Stimulated activated CD4-positive, alpha-beta T cell treated with anti-CD3 and anti-CD28 coated beads, Interleukin-15, amount 100 ng/mL, for 48 hours (primary cell): ENCODE measurements around the gene CCDC159.
"Not testable (repeated sequence)": the region's sequence is repeated elsewhere in the genome, so short reads cannot be mapped to it uniquely, and the experiment has no call there.

ENCODE experiments used
- DNase-seq, 2 donors: peaks; one replicate each; pipeline ENCODE4 v3.0.0-alpha.2; 2020; ENCODE audit warnings: low read depth in 2 of 2

Gene CCDC159

DNA sequence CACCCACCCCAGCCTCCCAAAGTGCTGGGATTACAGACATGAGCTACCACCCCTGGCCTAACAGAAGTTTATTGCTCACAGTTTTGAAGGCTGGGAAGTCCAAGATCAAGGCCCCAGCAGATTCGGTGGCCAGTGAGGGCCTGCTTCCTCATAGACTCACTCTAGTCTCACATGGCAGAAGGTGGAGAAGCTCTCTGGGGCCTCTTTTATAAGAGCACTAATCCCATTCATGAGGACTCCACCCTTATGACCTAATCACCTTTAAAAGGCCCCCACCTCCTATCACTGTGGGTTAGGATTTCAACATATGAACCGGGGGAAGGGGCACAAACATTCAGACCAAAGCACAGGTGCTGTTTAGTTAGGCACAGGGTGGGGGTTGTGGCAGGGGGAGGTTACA lies 21.2 kb downstream of the CCDC159 start:
- no peak for DNase-seq

DNA sequence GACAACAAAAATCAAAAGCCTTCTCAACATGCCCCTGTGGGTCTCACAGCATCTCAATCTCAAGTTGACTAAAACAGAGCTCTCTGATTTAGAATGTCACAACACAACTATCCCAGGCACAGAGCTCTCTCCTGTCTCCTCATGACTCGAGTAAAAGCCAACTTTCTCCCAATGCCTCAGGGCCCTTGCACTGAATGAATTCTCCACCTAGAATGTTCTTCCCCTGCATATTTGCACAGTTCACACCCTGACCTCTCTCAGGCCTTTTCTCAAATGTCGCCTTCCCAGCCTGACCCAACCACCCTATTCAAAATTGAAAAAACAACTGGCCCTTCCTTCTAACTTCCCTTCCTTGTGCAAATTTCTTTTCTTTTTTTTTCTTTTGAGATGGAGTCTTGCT lies 24.4 kb downstream of the CCDC159 start:
- no peak for DNase-seq

DNA sequence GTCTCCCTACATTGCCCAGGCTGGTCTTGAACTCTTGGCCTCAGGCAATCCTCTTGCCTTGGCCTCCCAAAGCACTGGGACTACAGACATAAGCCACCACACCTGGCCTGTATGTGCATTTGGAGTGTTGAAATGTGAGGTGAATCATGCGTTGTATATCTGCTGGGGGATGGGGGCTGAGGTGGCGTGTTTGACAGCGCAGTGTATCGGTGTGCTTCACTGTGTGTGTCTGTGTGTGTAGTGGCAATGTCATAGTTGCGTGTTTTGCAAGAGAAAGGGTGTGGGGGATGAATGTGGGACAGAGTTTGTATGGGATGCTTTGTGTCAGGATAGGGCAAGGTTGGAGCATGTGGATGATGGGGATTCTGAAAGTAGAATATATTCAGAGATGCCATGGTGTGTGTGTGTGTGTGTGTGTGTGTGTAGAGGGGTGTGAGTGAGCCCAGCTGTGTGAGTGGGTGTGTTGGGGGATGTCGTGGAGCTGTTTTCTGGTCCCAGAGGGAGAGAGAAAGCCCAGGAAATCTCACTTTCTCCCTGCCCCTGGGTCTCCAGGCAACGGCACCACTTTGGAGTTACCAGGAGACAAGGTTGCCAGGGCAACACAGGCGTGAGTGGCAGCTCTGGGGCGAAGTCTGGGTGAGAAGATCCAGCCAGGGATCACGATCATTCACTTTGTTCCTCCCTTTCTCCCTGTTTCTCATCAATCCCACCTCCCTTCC lies 27.0 kb downstream of the CCDC159 start:
- DNase-seq: no peak

DNA sequence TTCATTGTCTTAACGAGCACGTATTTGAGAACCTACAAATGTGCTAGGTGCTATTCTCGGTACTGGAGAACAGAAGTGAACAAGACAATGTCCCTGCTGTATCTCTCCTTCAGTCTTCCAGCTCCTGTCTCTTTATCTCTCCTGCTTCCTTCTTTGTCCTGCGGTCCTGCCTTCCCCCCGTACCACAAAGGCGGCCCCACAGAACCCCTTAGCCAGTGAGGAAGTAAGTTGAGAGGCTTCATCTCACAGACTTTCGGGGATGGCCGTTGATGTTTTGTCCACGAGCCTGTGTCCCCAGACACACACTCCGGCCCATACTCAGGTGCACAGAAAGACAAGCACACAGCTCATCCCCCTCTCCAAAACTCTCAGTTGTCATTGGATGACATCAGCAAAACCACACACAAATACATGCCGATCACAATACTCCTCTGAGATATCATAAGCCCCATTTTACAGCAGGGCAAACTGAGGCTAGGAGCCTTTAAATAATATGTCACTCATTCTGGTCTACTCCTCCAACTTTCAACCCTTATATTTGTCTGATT lies 27.6 kb downstream of the CCDC159 start:
- no peak for DNase-seq

DNA sequence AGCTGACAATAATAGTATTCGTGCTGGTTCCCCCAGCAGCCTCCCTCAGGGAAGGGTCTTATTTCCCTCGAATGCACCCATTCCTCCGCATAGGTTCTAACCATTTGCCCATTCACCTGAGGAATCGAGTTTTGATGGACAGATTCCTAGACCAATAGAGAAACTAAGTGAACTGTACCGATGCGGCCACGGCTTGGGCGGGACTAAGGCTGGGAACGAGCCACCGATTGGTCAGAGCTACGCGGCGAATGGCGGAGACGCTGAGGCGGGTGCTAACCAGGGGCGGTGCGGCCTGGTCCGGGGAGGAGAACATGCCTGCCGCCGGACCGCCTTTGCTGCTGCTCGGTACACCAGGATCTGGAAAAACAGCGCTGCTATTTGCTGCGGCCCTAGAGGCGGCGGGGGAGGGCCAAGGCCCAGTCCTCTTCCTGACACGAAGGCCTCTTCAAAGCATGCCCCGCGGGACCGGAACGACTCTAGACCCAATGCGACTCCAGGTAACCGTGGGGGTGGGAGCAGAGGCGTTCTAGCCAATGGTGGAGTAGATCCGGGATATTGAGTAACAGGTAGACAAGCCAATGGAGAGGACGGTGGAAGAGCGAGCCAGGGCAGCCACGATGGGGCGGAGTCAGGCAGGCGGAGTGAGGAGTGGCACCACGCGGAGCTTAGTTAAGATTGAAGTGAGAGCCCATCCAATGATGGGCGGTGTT lies 28.3 kb downstream of the CCDC159 start, which contains the start of gene SWSAP1:
SWSAP1 (plus strand) TSS at position 234 of the 710 bp plus-strand sequence; CDS start at position 249, 15 bp downstream.
- peak; percentile 94 to 95 for DNase-seq

DNA sequence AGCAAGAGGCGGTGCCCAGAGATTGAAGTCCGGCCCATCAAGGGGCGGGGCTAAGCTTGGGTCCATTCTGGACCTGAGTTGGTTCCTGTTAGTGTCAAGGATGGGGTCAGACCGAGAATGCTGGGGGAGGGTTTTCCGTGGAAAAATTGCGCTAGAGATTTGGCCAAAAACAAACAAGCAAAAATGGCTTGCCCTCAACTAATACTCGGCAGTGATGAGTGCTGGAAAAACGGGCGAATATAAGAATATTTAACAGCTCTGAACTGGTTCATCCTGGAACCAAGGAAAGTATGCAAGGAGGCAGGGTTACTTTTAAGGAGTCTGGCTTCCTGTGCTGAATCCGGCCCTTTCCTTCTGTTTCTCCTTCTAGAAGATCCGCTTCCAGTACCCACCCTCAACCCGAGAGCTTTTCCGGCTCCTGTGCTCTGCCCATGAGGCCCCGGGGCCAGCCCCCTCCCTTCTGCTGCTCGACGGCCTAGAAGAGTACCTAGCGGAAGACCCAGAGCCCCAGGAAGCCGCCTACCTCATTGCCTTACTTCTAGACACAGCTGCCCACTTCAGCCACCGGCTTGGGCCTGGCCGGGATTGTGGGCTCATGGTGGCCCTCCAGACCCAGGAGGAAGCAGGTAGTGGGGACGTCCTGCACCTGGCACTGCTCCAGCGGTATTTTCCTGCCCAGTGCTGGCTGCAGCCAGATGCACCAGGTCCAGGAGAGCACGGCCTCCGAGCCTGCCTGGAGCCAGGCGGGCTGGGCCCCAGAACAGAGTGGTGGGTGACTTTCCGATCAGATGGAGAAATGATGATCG lies 29.0 kb downstream of the CCDC159 start:
- peak; percentile 60 to 71 for DNase-seq

DNA sequence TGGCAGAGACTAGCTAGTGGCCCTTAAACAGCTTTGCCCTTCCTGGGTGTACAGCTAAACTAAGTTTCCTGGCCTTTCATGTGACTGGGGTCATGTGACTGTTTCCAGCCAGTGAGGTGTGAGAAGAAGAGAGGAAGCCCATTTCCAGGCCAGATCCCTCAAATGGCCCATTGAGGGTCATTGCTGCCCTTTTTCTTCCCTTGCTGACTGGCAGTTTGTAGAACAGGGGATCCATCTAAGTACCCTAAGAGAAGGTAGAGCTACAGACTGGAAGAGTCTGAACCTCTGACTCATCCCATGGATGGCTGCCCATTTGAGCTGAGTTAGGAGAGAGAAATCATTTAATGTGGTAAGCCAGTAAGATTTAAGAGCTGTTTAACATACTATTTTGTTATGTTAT lies 30.9 kb downstream of the CCDC159 start:
- no peak for DNase-seq

DNA sequence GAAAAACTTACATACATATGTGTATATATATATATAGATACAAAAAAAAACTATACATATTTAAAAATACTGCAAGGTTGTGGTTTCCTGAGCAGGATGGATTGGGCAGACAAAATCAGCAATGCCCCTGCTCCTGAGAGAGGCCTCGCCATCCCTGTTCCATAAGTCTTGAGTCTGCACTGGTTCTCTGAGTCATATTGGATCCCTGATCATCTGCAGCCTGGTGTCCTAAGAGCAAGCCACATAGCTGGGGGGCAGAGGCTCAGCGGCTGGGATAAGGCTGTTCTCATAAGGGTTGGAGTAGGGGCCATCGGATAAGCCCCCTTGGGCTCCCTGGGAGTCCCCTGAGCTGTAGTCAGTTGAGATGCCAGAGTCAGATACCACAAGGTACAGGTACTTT lies 31.4 kb downstream of the CCDC159 start:
- DNase-seq: no peak

DNA sequence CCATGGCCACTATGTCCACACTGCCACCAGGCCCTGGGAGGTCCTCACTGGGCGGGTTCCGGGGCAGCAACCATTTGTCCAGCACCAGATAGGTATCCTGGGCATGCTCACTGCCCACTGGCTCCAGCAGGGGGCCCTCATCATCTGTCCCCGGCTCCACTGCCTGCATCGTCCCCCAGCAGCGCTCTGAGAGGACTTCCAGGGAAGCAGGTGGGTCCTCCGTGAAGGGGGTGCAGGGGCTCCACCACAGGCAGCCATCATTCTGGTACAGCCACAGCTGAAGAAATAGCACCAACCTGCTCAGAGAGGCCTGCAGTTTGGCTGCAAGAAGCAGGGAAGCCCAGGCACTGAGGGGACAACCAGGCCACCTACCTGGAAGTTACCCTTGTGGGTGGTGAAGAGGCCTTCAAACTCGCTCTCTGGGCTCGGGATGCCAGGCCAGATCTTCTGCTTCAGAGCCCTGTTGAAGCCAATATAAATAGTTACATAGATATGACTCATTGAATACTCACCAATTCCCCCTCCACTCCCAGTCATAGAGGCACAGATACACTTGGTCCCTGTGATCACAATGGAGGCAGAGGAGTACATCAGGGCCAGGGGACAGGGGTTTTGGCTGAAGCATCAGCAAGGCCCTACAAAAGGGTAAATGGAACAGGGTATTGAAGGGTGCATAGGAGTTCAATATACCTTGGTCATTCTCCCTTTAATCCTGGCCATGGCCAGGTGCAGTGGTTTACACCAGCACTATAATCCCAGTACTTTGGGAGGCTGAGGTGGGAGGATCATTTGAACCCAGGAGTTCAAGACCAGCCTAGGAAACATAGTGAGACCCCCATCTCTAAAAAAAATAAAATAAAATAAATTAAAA lies 32.2 kb downstream of the CCDC159 start:
- no peak for DNase-seq

DNA sequence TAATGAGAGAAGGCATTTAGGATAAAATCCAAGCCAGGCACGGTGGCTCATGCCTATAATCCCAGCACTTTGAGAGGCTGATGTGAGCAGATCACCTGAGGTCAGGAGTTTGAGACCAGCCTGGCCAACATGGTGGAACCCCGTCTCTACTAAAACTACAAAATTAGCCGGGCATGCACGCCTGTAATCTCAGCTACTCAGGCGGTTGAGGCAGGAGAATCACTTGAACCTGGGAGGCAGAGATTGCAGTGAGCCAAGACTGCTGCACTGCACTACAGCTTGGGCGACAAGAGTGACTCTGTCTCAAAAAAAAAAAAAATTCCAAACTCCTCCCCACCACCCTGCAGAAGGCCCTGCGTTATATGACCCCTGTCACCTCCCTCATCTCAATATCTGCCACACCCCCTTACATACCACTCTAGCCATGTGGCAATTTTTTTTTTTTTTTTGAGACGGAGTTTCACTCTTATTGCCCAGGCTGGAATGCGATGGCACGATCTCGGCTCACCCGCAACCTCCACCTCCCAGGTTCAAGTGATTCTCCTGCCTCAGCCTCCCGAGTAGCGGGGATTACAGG lies 33.0 kb downstream of the CCDC159 start:
- not testable (repeated sequence) for DNase-seq

DNA sequence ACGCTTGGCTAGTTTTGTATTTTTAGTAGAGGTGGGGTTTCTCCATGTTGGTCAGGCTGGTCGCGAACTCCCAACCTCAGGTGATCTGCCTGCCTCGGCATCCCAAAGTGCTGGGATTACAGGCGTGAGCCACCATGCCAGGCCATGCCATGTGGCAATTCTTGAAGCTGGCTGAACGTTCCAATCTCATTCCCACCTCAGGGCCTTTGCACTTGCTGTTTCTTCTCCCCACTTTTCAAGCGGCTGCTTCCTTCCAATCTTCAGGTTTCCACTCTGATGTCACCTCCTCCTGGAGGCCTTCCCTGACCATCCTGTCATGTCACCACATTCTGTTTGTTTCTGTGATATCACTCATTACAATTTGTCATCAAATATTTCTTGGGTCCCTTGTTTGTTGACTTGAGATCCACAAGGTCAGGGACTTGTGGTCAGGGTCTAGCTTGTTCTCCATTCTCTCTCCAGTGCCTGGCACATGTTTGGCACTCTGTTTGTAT lies 33.6 kb downstream of the CCDC159 start:
- no peak for DNase-seq

DNA sequence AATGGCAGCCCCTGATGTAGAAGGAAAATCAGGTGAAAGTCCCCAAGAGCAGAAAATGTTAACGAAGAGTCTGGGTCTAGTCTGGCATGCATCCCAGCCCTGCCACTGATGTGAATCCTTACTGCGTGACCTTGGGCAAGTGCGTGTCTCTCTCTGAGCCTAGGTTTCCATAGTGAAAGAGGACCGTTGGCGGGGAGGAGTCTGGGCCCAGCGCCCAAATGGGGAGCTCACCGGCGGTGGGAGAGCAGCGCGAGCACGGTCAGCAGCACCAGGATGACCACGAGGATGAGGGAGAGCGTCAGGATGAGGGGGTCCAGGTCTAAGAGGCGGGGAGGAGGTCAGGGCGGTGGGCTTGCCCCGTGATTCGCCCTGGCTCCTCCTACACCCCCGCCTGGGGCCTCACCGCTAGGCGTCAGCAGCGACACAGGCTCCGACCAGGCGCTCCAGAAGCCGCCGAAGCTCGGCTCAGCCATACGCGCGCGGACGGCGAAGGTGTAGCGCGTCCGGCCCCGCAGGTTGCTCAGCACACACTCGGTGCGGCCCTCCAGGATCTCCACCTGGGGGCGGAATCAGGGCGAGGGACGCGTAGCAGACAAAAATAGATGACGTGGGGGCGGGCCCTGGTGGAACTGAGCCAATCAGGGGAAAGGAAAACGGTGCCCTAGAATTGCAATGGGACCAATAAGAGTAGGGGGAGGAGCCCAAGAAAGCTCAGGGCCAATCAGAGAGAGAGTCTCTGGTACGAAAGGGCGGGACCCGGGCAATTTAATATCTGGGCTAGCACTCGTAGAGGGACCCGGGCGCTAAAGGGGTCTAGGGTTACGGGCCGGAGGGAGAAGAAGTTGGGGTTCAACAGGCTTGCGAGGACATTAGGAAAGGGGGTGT lies 34.6 kb downstream of the CCDC159 start:
- peak; percentile 94 to 95 for DNase-seq

DNA sequence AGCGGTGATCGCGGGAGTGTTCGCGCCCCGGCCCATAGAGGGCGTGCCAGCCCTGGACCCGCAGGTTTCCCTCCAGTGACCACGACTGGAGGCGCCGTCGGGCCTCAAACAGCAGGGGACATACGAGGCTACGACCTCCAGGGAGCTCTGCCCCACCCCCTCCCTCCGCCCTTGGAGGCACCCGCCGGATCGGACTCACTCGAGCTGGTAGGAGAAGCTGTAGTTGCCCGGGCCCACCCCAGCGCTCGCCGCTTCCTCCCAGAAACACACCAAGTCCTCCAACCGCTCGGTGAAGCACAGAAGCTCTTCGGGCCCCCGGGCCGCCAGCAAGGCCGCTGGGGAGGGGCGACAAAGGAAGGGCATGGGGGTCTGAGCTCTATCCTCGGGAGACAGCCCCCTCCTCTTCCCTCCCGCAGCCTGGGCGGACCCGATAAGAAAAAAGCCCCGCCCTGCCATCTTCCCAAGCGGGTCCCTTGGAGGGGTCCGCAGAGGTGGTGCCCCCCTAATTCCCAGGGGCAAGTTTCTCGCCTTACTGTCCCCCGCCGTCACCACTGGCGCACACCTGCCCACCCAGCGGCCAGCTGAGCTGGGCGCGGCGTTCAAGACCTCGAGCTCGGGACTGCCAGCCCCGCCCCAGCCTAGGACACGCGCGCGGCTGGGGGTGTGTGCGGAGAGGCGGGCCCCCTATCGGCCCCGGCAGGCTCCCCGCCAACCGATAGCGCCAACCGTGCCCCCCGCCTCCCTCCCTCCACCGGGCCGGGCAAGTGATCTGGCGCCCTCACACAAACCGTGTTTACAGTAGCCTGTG lies 36.8 kb downstream of the CCDC159 start:
- no peak for DNase-seq

DNA sequence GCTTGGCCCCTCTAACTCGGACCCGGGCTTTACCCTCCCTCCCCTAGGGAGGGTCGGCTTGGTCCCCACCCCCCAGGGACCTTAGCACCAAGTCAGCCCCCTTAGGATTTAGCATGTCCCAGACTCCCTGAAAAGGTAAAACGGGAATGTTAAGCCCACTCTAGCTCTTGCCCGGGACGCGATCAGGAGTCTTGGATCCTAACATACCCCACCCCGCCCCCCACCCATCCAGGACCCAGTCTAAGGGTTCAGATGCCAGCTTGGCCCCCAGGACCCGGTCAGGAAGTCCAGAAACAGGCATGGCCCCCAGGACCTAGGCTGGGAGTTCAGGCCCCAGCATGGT lies 37.4 kb downstream of the CCDC159 start:
- no peak for DNase-seq

DNA sequence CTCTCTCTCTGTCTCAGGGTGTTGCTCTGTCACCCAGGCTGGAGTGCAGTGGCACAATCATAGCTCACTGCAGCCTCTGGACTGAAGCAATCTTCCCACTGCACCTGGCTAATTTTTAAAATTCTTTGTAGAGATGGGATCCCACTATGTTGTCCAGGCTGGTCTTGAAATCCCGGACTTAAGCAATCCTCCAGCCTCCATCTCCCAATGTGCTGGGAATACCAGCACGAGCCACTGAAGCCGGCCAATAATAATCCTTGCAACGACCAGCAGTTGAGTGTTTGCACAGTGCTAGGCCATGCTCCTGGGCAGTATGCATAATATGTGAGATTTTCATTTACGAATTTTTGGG lies 38.4 kb downstream of the CCDC159 start:
- DNase-seq: no peak

DNA sequence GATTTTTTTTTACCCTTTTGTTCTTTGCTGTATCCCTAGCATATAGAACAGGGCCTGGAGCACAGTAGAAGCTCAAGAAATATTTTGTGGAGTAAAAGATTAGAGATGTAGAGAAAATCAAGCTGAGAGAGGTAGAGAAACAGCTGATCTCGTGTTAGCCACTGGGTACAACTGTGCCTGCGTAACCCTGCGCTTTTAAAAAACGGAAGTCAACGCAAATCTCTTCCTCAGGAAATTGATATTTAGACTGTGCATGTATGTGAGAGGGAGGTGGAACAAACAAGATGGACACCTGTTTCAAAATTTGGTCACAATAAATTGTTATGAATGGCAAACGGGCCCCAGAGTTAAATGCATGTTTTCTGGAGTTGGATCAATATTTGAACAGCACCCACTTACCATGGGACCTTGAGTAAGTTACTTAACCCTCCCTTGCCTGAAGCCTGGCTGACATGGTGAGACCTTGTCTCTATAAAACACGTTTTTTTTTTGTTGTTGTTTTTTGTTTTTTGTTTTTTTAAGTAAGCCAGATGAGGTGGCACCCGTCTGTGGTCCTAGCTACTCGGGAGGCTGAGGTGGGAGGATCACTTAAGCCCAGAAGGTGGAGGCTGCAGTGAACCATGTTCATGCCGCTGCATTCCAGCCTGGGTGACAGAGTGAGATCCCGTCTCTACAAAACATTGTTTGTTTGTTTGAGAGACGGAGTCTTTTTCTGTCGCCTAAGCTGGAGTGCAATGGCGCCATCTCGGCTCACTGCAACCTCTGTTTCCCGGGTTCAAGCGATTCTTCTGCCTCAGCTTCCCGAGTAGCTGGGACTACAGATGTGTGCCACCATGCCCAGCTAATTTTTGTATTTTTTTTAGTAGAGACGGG lies 41.1 kb downstream of the CCDC159 start:
- DNase-seq: no peak

DNA sequence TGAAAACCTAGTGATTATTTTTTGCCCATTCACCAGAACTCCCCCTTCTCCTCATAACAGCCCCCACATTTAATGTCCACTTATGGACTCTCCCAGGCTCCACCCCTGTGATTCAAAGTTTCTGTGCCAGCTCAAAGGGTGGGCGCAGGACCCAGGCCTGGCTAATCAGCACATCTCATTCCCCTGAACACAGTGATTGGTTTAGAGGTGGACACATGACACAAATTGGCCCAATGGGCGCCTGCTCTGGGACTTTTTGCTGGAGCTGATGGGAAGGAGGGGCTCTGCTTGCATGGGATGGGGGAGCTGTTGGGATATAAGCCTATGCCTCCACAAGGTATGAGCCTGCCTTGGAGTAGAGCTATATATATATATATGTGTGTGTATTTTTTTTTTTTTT lies 44.0 kb downstream of the CCDC159 start:
- no peak for DNase-seq
